HepG2 (cell line): Measurements from ENCODE around the gene SAPCD1. TPM values are rescaled to one million over a fixed set of nuclear protein-coding genes. Genes with fewer than 3 reads are reported as not detected.
A peak's percentile ranks its signal among the peaks of the same experiment; 100 is the strongest.

Experiments used
- ARID2 ChIP-seq: sonication (generic); formaldehyde crosslinking; IDR thresholded peaks from 2 replicates; pipeline ENCODE4 v1.8.1; 2022; ENCODE audit warnings: mild to moderate bottlenecking, missing genetic modification reagents, borderline replicate concordance
- CBX5 ChIP-seq: sonication (generic); formaldehyde crosslinking; IDR thresholded peaks from 2 replicates; pipeline ENCODE4 v1.4.0; 2020; ENCODE audit warnings: missing genetic modification reagents, borderline replicate concordance
- CHD2 ChIP-seq: IDR thresholded peaks from 2 replicates; pipeline ENCODE4 v1.6.1; 2011; ENCODE audit warnings: low read depth, low read length, improper control_type of control experiment
- DPF2 ChIP-seq: sonication (generic); formaldehyde crosslinking; IDR thresholded peaks from 2 replicates; pipeline ENCODE4 v1.4.0; 2020; ENCODE audit warnings: mild to moderate bottlenecking, low read depth, missing genetic modification reagents, borderline replicate concordance
- FOXA1 ChIP-seq, 2 experiments: fragments of 450-650 bp in 1 of 2; sonication (generic) in 1 of 2; formaldehyde crosslinking in 1 of 2; IDR thresholded peaks; 2 replicates each; pipeline versions ENCODE4 v1.4.0 to v1.6.1; 2016 to 2020; ENCODE audit warnings: missing genetic modification reagents in 1 of 2
- GATA4 ChIP-seq: sonication (generic); IDR thresholded peaks from 2 replicates; pipeline ENCODE4 v1.6.1; 2016; ENCODE audit warnings: antibody characterized with exemption, low read depth, borderline replicate concordance
- GMEB2 ChIP-seq: IDR thresholded peaks from 2 replicates; pipeline ENCODE4 v1.6.1; 2016; ENCODE audit warnings: missing biosample characterization, missing genetic modification reagents, low read depth
- HES4 ChIP-seq: sonication (generic); formaldehyde crosslinking; IDR thresholded peaks from 2 replicates; pipeline ENCODE4 v1.9.0; 2021; ENCODE audit warnings: mild to moderate bottlenecking, missing genetic modification reagents, borderline replicate concordance
- HOXA7 ChIP-seq: sonication (generic); formaldehyde crosslinking; IDR thresholded peaks from 2 replicates; pipeline ENCODE4 v1.8.1; 2022; ENCODE audit warnings: mild to moderate bottlenecking, missing genetic modification reagents, moderate library complexity
- JUNB ChIP-seq: sonication (generic); formaldehyde crosslinking; IDR thresholded peaks from 2 replicates; pipeline ENCODE4 v1.8.0; 2022; ENCODE audit warnings: missing genetic modification reagents, mild to moderate bottlenecking, borderline replicate concordance
- MYNN ChIP-seq: sonication (generic); formaldehyde crosslinking; IDR thresholded peaks from 2 replicates; pipeline ENCODE4 v1.4.0; 2020; ENCODE audit warnings: mild to moderate bottlenecking, low read depth, missing genetic modification reagents
- NBN ChIP-seq: fragments of 450-650 bp; conservative IDR thresholded peaks from 2 replicates; pipeline ENCODE4 v1.6.1; 2017
- NR2F6 ChIP-seq, 2 experiments: IDR thresholded peaks; 2 replicates each; pipeline ENCODE4 v1.6.1; 2016; ENCODE audit warnings: antibody characterized with exemption in 1 of 2, mild to moderate bottlenecking in 1 of 2
- RXRB ChIP-seq: IDR thresholded peaks from 2 replicates; pipeline ENCODE4 v1.6.1; 2016; ENCODE audit warnings: borderline replicate concordance, missing genetic modification reagents, missing compliant biosample characterization
- SMAD1 ChIP-seq: sonication (generic); formaldehyde crosslinking; IDR thresholded peaks from 2 replicates; pipeline ENCODE4 v1.4.0; 2020; ENCODE audit warnings: missing genetic modification reagents, low read depth, mild to moderate bottlenecking, borderline replicate concordance
- TBX2 ChIP-seq: sonication (generic); formaldehyde crosslinking; IDR thresholded peaks from 2 replicates; pipeline ENCODE4 v1.5.0; 2020; ENCODE audit warnings: missing genetic modification reagents, mild to moderate bottlenecking, borderline replicate concordance
- TP53 ChIP-seq: sonication (generic); formaldehyde crosslinking; conservative IDR thresholded peaks from 2 replicates; pipeline ENCODE4 v1.4.0; 2020; ENCODE audit warnings: missing genetic modification reagents
- TRIM24 ChIP-seq: sonication (generic); formaldehyde crosslinking; IDR thresholded peaks from 2 replicates; pipeline ENCODE4 v1.8.0; 2022; ENCODE audit warnings: mild to moderate bottlenecking, missing genetic modification reagents
- ZBTB10 ChIP-seq: sonication (generic); formaldehyde crosslinking; IDR thresholded peaks from 2 replicates; pipeline ENCODE4 v1.4.0; 2020; ENCODE audit warnings: missing genetic modification reagents, borderline replicate concordance
- ZFP1 ChIP-seq: IDR thresholded peaks from 2 replicates; pipeline ENCODE4 v1.6.1; 2016
- ZNF121 ChIP-seq: sonication (generic); formaldehyde crosslinking; IDR thresholded peaks from 2 replicates; pipeline ENCODE4 v1.5.0; 2020; ENCODE audit warnings: mild to moderate bottlenecking, missing genetic modification reagents
- ZNF136 ChIP-seq: sonication (generic); formaldehyde crosslinking; IDR thresholded peaks from 2 replicates; pipeline ENCODE4 v1.8.1; 2022; ENCODE audit warnings: low read depth, mild to moderate bottlenecking, moderate library complexity, missing genetic modification reagents
- ZNF253 ChIP-seq: sonication (generic); formaldehyde crosslinking; IDR thresholded peaks from 2 replicates; pipeline ENCODE4 v1.8.0; 2022; ENCODE audit warnings: mild to moderate bottlenecking, missing genetic modification reagents, borderline replicate concordance
- ZNF484 ChIP-seq: sonication (generic); formaldehyde crosslinking; IDR thresholded peaks from 2 replicates; pipeline ENCODE4 v1.5.1; 2020; ENCODE audit warnings: mild to moderate bottlenecking, low read depth, missing genetic modification reagents, borderline replicate concordance
- ZNF563 ChIP-seq: sonication (generic); formaldehyde crosslinking; IDR thresholded peaks from 2 replicates; pipeline ENCODE4 v1.8.0; 2022; ENCODE audit warnings: mild to moderate bottlenecking, moderate library complexity, missing genetic modification reagents
- ZNF773 ChIP-seq: sonication (generic); formaldehyde crosslinking; IDR thresholded peaks from 2 replicates; pipeline ENCODE4 v1.4.0; 2020; ENCODE audit warnings: missing genetic modification reagents, borderline replicate concordance
- polyA plus RNA-seq, 8 experiments: library from polyadenylated mRNA; depleted of rRNA in 3 of 8; stranded (reverse) in 7 of 8; unstranded in 1 of 8; fragments of >200 nt; fragmentation: Illumina TruSeq in 4 of 8; extraction: Trizol in 4 of 8; gene quantifications; 2 replicates each; pipeline versions ENCODE4 v1.2.1 to v1.2.3, GENCODE V29; 2011 to 2016; ENCODE audit warnings: low read depth in 4 of 8, missing spikeins in 1 of 8, mixed read lengths in 1 of 8; ENCODE audit not compliant: insufficient read depth in 1 of 8
- total RNA-seq, 5 experiments: library from RNA; depleted of rRNA; stranded (reverse); fragments of >200 nt; fragmentation: Illumina TruSeq; extraction: Trizol; gene quantifications; 2 replicates each; pipeline ENCODE4 v1.2.3, GENCODE V29; 2016; ENCODE audit warnings: low read depth in 1 of 5

SAPCD1 gene
- total and polyA plus RNA-seq, 2 of the 13 experiments (the other 11 are each of a cell fraction or from before 2014, with no cell fraction given), result 2.5 to 3.9 TPM

GRCh38 chr6:31806470-31807272 is 44.2 kb downstream of the SAPCD1 start, which contains the start of gene LSM2 (continued):
- TF ChIP-seq ZNF136 (CRISPR knock-in tag) (peak; percentile 89; the same call in 1 of the 2 replicates), CBX5 (CRISPR knock-in tag) (peak; percentile 76; the same call in 1 of the 2 replicates), HES4 (CRISPR knock-in tag) (peak; percentile 87), SMAD1 (CRISPR knock-in tag) (peak; percentile 86; the same call in 1 of the 2 replicates), ZNF563 (CRISPR knock-in tag) (peak; percentile 89), ZFP1 (CRISPR knock-in tag) (peak; percentile 78; the same call in 1 of the 2 replicates), ZNF253 (no peak; the same call in 1 of the 2 replicates), JUNB (no peak), ZBTB10 (CRISPR knock-in tag) (peak; percentile 96), ARID2 (CRISPR knock-in tag) (peak; percentile 64; the same call in 1 of the 2 replicates), HOXA7 (CRISPR knock-in tag) (no peak), ZNF121 (CRISPR knock-in tag) (no peak), CHD2 (no peak), ZNF773 (0 out of 2 replicates have a peak, but pooled peaks have one; percentile 44), GMEB2 (CRISPR knock-in tag) (no peak), NR2F6 (IDR thresholded peaks at IDR 0.05) (0 out of 2 replicates have a peak, but pooled peaks have one; percentile 21), NR2F6 (CRISPR knock-in tag; IDR thresholded peaks at IDR 0.05) (peak; percentile 73), DPF2 (CRISPR knock-in tag) (0 out of 2 replicates have a peak, but pooled peaks have one; percentile 44), TBX2 (CRISPR knock-in tag) (peak; percentile 86; the same call in 1 of the 2 replicates), ZNF484 (CRISPR knock-in tag) (peak; percentile 54; the same call in 1 of the 2 replicates), RXRB (peak; percentile 64; the same call in 1 of the 2 replicates), MYNN (no peak), GATA4 (peak; percentile 27; the same call in 1 of the 2 replicates), TP53 (CRISPR knock-in tag) (peak; percentile 43; the same call in 1 of the 2 replicates), TRIM24 (CRISPR knock-in tag) (no peak), FOXA1 (IDR thresholded peaks at IDR 0.05) (no peak), FOXA1 (CRISPR knock-in tag; IDR thresholded peaks at IDR 0.05) (no peak; the same call in 1 of the 2 replicates), NBN (no peak)
